Lower leg skin (tissue), 4 donors: ENCODE results near the gene USP20. TPM values are rescaled to one million over a fixed set of nuclear protein-coding genes. Genes with fewer than 3 reads are reported as not detected.

Experiments used
- DNase-seq, 2 donors: peaks; one replicate each; pipeline ENCODE4 v3.0.0-alpha.2; 2019; ENCODE audit warnings: low spot score in 2 of 2
- H3K4me3 ChIP-seq: fragments of 200-600 bp; sonication (generic); 2 replicates; pipeline ENCODE4 v1.5.1; 2017; ENCODE audit warnings: mild to moderate bottlenecking, low read depth; ENCODE audit not compliant: poor library complexity, severe bottlenecking
- POLR2A ChIP-seq, 2 donors: fragments of 450-650 bp; IDR thresholded peaks; one replicate each; pipeline ENCODE4 v1.6.1; 2016 to 2017; ENCODE audit warnings: antibody characterized with exemption in 2 of 2, mild to moderate bottlenecking in 1 of 2, moderate library complexity in 1 of 2
- WGBS, 2 donors: methylation state at CpG; one replicate each; pipeline ENCODE4 v1.1.5; 2018; 5-methylcytosine and 5-hydroxymethylcytosine counted together
- intact Hi-C: fragments of 100-400 bp; cut with DNase I; formaldehyde crosslinking; loops from one replicate; pipeline ENCODE4 v1.15.0; 2023; ENCODE audit warnings: low total_unique reads
- total RNA-seq, 4 donors: library from RNA; depleted of rRNA; stranded (reverse); fragments of >200 nt; gene quantifications; one replicate each; pipeline ENCODE4 v1.1.0, GENCODE V29; 2016
- TF ChIP-seq, protein P1 (sequence below), 3 donors: fragments of 450-650 bp; IDR thresholded peaks; one replicate each; pipeline ENCODE4 v1.5.1; 2016; ENCODE audit warnings: antibody characterized with exemption in 3 of 3, mild to moderate bottlenecking in 3 of 3, moderate library complexity in 2 of 3

Gene USP20
- total RNA-seq, 4 donors from 2014 or later: 20.7 to 39.7 (median 36.1) TPM

DNA sequence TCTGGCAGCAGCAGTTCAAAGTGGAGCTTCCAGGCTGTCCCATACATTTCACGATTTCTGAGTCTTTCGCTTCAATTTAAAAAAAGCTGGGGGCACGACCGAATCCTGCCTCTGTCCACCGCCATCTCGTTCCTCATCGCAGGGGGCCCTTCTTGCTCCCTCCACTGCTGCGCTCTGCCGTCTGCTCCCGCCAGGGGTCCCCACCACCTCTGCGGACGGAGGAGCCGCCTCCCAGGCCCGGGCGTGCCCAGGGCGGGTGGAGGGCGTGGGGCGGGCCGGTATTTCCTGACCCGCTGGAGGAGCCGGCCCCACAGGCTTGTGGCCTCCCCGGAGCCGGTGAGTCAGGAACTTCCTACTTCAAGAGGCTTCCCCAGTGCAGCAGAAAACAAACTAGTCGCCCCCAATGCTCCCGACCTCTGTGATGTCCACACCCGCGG, 50.4 kb downstream of the USP20 start:
- no peak overlapping the region for H3K4me3 ChIP-seq
- intact Hi-C loops: loop anchor here (10.0 kb wide), 2 partner anchors 169 to 219 kb away; partner anchors contain the start of gene GPR107
- WGBS, 2 donors: 0 to 1% methylated on average over 17 to 26 of the region's 27 CpGs
- DNase-seq: peak; percentile 91 to 99
- TF ChIP-seq POLR2A (IDR thresholded peaks at IDR 0.05): no peak
- TF ChIP-seq, protein P1, sequence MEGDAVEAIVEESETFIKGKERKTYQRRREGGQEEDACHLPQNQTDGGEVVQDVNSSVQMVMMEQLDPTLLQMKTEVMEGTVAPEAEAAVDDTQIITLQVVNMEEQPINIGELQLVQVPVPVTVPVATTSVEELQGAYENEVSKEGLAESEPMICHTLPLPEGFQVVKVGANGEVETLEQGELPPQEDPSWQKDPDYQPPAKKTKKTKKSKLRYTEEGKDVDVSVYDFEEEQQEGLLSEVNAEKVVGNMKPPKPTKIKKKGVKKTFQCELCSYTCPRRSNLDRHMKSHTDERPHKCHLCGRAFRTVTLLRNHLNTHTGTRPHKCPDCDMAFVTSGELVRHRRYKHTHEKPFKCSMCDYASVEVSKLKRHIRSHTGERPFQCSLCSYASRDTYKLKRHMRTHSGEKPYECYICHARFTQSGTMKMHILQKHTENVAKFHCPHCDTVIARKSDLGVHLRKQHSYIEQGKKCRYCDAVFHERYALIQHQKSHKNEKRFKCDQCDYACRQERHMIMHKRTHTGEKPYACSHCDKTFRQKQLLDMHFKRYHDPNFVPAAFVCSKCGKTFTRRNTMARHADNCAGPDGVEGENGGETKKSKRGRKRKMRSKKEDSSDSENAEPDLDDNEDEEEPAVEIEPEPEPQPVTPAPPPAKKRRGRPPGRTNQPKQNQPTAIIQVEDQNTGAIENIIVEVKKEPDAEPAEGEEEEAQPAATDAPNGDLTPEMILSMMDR (IDR thresholded peaks at IDR 0.05): peak in 1 of 3 donors; percentile 80

DNA sequence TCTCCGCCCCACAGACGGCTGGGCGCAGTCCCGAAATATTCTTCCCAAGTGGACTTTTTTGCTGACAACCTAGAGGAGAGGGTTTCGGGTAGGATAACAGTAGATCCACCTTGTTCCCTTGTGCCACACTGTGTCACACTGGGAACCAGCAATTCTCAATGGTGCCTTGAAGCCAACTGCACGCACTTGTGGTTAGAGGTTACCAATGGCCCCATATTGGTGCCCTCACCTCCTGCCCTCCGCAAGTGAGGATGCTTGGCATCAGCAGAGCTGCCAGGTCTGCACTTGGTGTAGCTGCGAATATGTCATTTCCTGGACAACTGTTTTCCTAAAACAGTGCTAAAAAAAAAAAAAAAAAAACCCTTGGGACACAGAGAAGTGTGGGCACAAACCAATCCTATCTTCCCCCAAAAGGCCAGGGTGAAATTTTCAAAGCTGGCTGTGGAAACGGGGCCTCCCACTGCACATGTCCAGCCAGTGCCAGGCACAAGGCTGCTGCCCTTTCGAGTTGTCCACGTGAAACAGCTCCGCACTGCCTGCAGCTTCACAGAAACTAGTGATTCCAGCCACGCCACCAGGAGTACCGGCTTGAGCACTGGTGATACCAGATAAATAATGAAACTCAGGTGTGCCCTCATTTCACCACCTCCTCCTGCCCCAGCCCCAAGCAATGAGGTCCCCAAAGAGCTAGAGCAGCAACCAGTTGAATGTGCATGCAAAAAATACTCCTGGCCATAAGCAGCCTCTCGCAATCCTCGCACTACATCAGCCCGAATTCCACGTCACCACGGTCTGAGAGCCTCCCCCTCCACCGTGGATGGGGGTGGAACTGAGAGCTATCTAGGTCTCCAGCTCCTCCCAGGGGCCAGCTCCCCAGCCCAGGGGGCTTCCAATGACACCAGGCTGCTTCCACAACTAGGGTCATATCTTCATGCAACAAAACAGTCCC, 51.2 kb downstream of the USP20 start:
- no peak for DNase-seq
- intact Hi-C loops: loop anchor here (10.0 kb wide), 2 partner anchors 168 to 218 kb away; partner anchors contain the start of gene GPR107
- H3K4me3 ChIP-seq: no peak overlapping the region
- 46 to 60% methylated on average over 18 to 20 of the region's 20 CpGs for WGBS, 2 donors
- no peak for TF ChIP-seq POLR2A (IDR thresholded peaks at IDR 0.05)
- TF ChIP-seq, protein P1 (IDR thresholded peaks at IDR 0.05): no peak

DNA sequence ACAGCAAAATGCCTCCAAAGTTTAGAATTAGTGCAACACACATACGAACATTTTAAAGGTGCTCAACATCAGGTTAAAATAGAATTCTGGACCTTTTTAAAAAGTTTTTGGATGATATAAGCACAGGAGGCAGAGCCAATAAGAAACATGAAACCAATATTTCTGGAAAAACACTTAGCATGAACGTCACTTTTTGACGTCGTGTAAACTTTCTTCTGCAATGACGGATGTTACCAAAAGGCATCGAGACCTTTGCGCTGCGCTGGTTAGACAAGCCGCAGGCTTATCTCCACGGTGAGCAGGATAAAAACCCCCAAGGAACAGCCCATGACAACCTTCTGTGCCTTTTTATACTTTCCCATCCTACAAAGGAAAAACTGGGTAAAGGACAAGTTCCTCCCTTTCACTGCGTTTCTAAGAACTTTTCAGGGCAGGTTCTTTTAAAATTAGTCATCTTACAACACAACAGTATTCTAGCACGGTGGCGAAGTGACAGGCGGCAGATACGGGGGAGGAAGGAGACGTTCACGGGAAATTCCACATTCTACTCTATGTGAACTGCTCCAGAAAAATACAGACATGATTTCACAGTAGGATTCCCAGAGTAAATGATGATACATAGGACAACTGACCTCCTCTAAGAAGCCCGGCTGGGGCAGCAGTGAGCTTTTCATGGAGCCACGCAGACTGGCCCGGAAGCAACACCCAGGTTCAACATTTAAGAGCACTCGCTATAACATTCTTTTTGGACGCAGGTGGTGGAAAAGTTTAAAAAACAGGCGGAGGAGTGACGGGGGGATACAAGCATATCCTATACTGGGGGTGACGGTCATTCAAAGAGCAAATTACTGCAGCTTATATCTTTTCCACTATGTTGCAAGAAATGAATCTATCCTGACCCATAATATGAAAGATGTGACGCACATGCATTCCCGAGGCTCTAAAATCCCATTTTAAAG, 52.4 kb downstream of the USP20 start:
- DNase-seq: no peak
- H3K4me3 ChIP-seq: no peak overlapping the region
- intact Hi-C loops: loop anchor here (10.0 kb wide), 2 partner anchors 167 to 217 kb away; partner anchors contain the start of gene GPR107
- TF ChIP-seq, protein P1 (IDR thresholded peaks at IDR 0.05): no peak
- no peak for TF ChIP-seq POLR2A (IDR thresholded peaks at IDR 0.05)
- 72% methylated on average over 27 of the region's 27 CpGs for WGBS, 2 donors

DNA sequence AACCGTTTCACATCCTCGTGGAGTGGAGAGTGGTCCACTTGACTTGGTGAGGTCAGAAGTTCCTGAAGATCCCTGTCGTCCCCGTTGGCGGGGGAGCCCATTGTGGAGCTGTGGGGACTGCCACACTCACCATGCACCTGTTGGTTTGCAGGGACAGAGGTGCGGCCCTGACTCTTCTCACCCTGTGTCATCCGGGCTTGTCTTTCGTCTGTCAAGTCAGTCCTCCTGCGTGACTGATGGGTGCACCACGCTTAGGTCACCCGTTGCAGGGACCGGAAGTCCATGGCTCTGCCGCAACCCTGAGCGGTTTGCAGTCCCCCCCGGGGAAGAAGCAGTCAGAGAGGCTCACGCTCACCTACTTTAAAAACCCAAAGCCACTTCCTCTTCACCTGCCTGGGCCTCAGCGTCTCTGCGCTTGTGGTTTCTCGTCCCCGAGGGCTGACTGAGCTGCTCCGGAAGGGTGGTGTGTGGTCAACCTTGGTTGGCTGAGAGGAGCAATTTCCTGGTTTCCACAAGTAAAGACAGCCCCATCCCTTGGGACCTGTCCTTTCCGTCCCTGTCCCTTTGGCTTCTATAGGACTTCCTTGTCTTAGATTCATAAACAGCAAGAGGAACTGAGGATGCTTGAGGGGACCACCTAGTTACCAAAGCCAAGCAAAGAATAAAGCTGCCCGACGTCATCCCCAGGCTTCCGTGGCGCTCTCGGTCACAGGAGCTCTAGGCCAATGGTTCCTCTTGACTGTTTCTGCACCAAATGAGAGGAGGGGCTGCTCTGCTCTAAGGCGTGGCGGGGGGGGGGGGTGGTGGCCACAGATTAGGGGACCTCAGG, 53.2 kb downstream of the USP20 start:
- DNase-seq: no peak

More for the DNA sequence above, 53.2 kb downstream of the USP20 start:
- intact Hi-C loops: loop anchor here (10.0 kb wide), 2 partner anchors 166 to 216 kb away; partner anchors contain the start of gene GPR107
- WGBS, 2 donors: 67 to 68% methylated on average over 25 to 29 of the region's 29 CpGs
- no peak overlapping the region for H3K4me3 ChIP-seq
- no peak for TF ChIP-seq POLR2A (IDR thresholded peaks at IDR 0.05)
- TF ChIP-seq, protein P1 (IDR thresholded peaks at IDR 0.05): no peak
